NCI-H82 treated with DMSO at 0.1 percent for 48 hours (cell line): Measurements from ENCODE around the gene EPX.

Experiments
- DNase-seq: peaks from one replicate; lab custom pipeline; 2025; ENCODE audit not compliant: unreplicated experiment; lab: John Stamatoyannopoulos, UW

EPX gene

GRCh38 chr17:58224315-58224714 lies 31.8 kb downstream of the EPX start:
- DNase-seq: no peak

- no peak for DNase-seq
Measured at GRCh38 chr17:58227733-58228132, 35.2 kb downstream of the EPX start.

- DNase-seq: no peak
Measured at GRCh38 chr17:58228679-58229078, 36.2 kb downstream of the EPX start.

- DNase-seq: no peak
Measured at GRCh38 chr17:58229384-58229783, 36.9 kb downstream of the EPX start.

- DNase-seq: peak; percentile 88
Measured at GRCh38 chr17:58229881-58230280, 37.4 kb downstream of the EPX start.

- DNase-seq: no peak
Measured at GRCh38 chr17:58231641-58232040, 39.1 kb downstream of the EPX start.

GRCh38 chr17:58232707-58233156 lies 40.2 kb downstream of the EPX start:
- no peak for DNase-seq

GRCh38 chr17:58233543-58233942 lies 41.0 kb downstream of the EPX start:
- no peak for DNase-seq

- no peak for DNase-seq
Measured at GRCh38 chr17:58234512-58234911, 42.0 kb downstream of the EPX start.

GRCh38 chr17:58235821-58236220 lies 43.3 kb downstream of the EPX start:
- DNase-seq: no peak

GRCh38 chr17:58236394-58236793 lies 43.9 kb downstream of the EPX start:
- DNase-seq: no peak

GRCh38 chr17:58238147-58238634 lies 45.7 kb downstream of the EPX start, which contains the start of gene LPO:
TSS of gene LPO (plus strand) at chr17:58238584. CDS start at chr17:58242980, 4,396 bp downstream.
- no peak for DNase-seq

- DNase-seq: no peak
Measured at GRCh38 chr17:58239987-58240386, 47.5 kb downstream of the EPX start.

- no peak for DNase-seq
Measured at GRCh38 chr17:58242171-58242784, 49.8 kb downstream of the EPX start.

GRCh38 chr17:58244963-58245362 lies 52.4 kb downstream of the EPX start:
- DNase-seq: peak; percentile 32

GRCh38 chr17:58245428-58246103 lies 53.0 kb downstream of the EPX start:
- no peak for DNase-seq

GRCh38 chr17:58246104-58246740 lies 53.7 kb downstream of the EPX start:
- no peak for DNase-seq

GRCh38 chr17:58246781-58247180 lies 54.3 kb downstream of the EPX start:
- DNase-seq: no peak

- DNase-seq: no peak
Measured at GRCh38 chr17:58247511-58248363, 55.2 kb downstream of the EPX start.

- DNase-seq: no peak
Measured at GRCh38 chr17:58248955-58249269, 56.4 kb downstream of the EPX start.
